ENCODE results near the gene ST6GALNAC1. TPM values are rescaled to one million over a fixed set of nuclear protein-coding genes. Genes with fewer than 3 reads are reported as not detected.

The ST6GALNAC1 gene
- polyA plus RNA-seq, 1 donor (not counting 4 experiments of a cell fraction or from before 2014, with no cell fraction given) = 0.46 TPM

GRCh38 chr17:76635659-76636360, 7.7 kb downstream of the ST6GALNAC1 start:
- H3K9ac ChIP-seq (ENCODE audit: control insufficient read depth, extremely low read depth, insufficient read depth, low read length) = no peak overlapping the region
- H3K27ac ChIP-seq (ENCODE audit: control insufficient read depth, insufficient read depth, low read length) = no peak overlapping the region
- no peaks in the 10 kb centered on the region for H3K9me1 ChIP-seq (ENCODE audit: control insufficient read depth, extremely low read depth, insufficient read depth, low read length)
- H3K27me3 ChIP-seq (ENCODE audit: control insufficient read depth, extremely low read depth, insufficient read depth, low read length) = no peaks in the 10 kb centered on the region
- H3K79me2 ChIP-seq (ENCODE audit: control insufficient read depth, insufficient read depth, low read length) = no peaks in the 10 kb centered on the region
- DNase-seq (ENCODE audit: low read depth, low spot score) (no peak), FAIRE-seq (no peak)
- H2AFZ ChIP-seq (ENCODE audit: control insufficient read depth, low read length) = no peak overlapping the region
- H3K9me3 ChIP-seq (ENCODE audit: control insufficient read depth, low read depth, low read length) = no peaks in the 10 kb centered on the region
- no peaks in the 10 kb centered on the region for H4K20me1 ChIP-seq (ENCODE audit: control insufficient read depth, extremely low read depth, insufficient read depth, low read length)
- H3K4me2 ChIP-seq (ENCODE audit: control insufficient read depth, extremely low read depth, insufficient read depth, low read depth, low read length) = no peak overlapping the region
- no peaks in the 10 kb centered on the region for H3K4me1 ChIP-seq (ENCODE audit: control insufficient read depth, extremely low read depth, insufficient read depth, low read length)
- H3K36me3 ChIP-seq (ENCODE audit: control insufficient read depth in 2 of 2, extremely low read depth in 1 of 2, insufficient read depth in 2 of 2, low read length in 2 of 2) = no peaks in the 10 kb centered on the region
- no peak overlapping the region for H3K4me3 ChIP-seq (ENCODE audit: control insufficient read depth in 2 of 3, extremely low read depth in 1 of 3, insufficient read depth in 2 of 3, low read depth in 1 of 3, low read length in 3 of 3)
- TF ChIP-seq CTCF (optimal IDR thresholded peaks at IDR 0.05 in 1 of 3, IDR thresholded peaks at IDR 0.05 in 1 of 3, conservative IDR thresholded peaks at IDR 0.05 in 1 of 3; ENCODE audit: extremely low read depth in 1 of 3, insufficient read depth in 2 of 3, low read length in 3 of 3) = no peak
- no peak for TF ChIP-seq EZH2 (IDR thresholded peaks at IDR 0.05; ENCODE audit: low read length)
- dilution Hi-C loops (cut with MboI; ENCODE audit: extremely low pct_ligation_motif_present, low sequenced_read_pairs) = no loop called here

- no peak for DNase-seq (ENCODE audit: low read depth, low spot score)
- no peaks in the 10 kb centered on the region for H3K27me3 ChIP-seq (ENCODE audit: control insufficient read depth, extremely low read depth, insufficient read depth, low read length)
- H3K9ac ChIP-seq (ENCODE audit: control insufficient read depth, extremely low read depth, insufficient read depth, low read length) = no peak overlapping the region
- no peak for FAIRE-seq
- H3K27ac ChIP-seq (ENCODE audit: control insufficient read depth, insufficient read depth, low read length) = no peak overlapping the region
- H3K4me3 ChIP-seq (ENCODE audit: control insufficient read depth in 2 of 3, extremely low read depth in 1 of 3, insufficient read depth in 2 of 3, low read depth in 1 of 3, low read length in 3 of 3) = no peak overlapping the region
- no peaks in the 10 kb centered on the region for H3K9me3 ChIP-seq (ENCODE audit: control insufficient read depth, low read depth, low read length)
- no peaks in the 10 kb centered on the region for H3K9me1 ChIP-seq (ENCODE audit: control insufficient read depth, extremely low read depth, insufficient read depth, low read length)
- H3K79me2 ChIP-seq (ENCODE audit: control insufficient read depth, insufficient read depth, low read length) = no peaks in the 10 kb centered on the region
- dilution Hi-C loops (cut with MboI; ENCODE audit: extremely low pct_ligation_motif_present, low sequenced_read_pairs) = no loop called here
- TF ChIP-seq EZH2 (IDR thresholded peaks at IDR 0.05; ENCODE audit: low read length) = no peak
- no peak for TF ChIP-seq CTCF (optimal IDR thresholded peaks at IDR 0.05 in 1 of 3, IDR thresholded peaks at IDR 0.05 in 1 of 3, conservative IDR thresholded peaks at IDR 0.05 in 1 of 3; ENCODE audit: extremely low read depth in 1 of 3, insufficient read depth in 2 of 3, low read length in 3 of 3)
- no peaks in the 10 kb centered on the region for H4K20me1 ChIP-seq (ENCODE audit: control insufficient read depth, extremely low read depth, insufficient read depth, low read length)
- no peak overlapping the region for H2AFZ ChIP-seq (ENCODE audit: control insufficient read depth, low read length)
- H3K4me1 ChIP-seq (ENCODE audit: control insufficient read depth, extremely low read depth, insufficient read depth, low read length) = no peaks in the 10 kb centered on the region
- no peak overlapping the region for H3K4me2 ChIP-seq (ENCODE audit: control insufficient read depth, extremely low read depth, insufficient read depth, low read depth, low read length)
- no peaks in the 10 kb centered on the region for H3K36me3 ChIP-seq (ENCODE audit: control insufficient read depth in 2 of 2, extremely low read depth in 1 of 2, insufficient read depth in 2 of 2, low read length in 2 of 2)
These were observed 8.5 kb downstream of the ST6GALNAC1 start for GRCh38 chr17:76635039-76635438.
